Liver (tissue), 9 donors: ENCODE data around the gene ASB15. TPM values are rescaled to one million over a fixed set of nuclear protein-coding genes. Genes with fewer than 3 reads are reported as not detected.
A peak's percentile ranks its signal among the peaks of the same experiment; 100 is the strongest.

ENCODE experiments used
- DNase-seq: peaks from one replicate; pipeline ENCODE4 v3.0.0-alpha.2; 2017; ENCODE audit warnings: low spot score
- H3K27ac ChIP-seq, 2 donors: one replicate each; pipeline ENCODE4 v1.7.0; 2013; ENCODE audit warnings: inconsistent platforms in 2 of 2, low read length in 2 of 2, control low read depth in 1 of 2, low read depth in 1 of 2, mild to moderate bottlenecking in 1 of 2
- H3K27me3 ChIP-seq, 4 donors: one replicate each; pipeline versions ENCODE4 v1.6.1 to v1.7.0; 2013; ENCODE audit warnings: low read length in 3 of 4, inconsistent platforms in 1 of 4, mild to moderate bottlenecking in 1 of 4, moderate library complexity in 1 of 4; ENCODE audit not compliant: control insufficient read depth in 4 of 4, insufficient read depth in 4 of 4
- H3K36me3 ChIP-seq, 4 donors: one replicate each; pipeline versions ENCODE4 v1.6.1 to v1.7.0; 2013; ENCODE audit warnings: low read length in 3 of 4, mild to moderate bottlenecking in 3 of 4, low read depth in 1 of 4, moderate library complexity in 1 of 4; ENCODE audit not compliant: control insufficient read depth in 4 of 4, insufficient read depth in 3 of 4
- H3K4me1 ChIP-seq, 4 donors: one replicate each; pipeline versions ENCODE4 v1.6.1 to v1.7.0; 2013; ENCODE audit warnings: low read length in 3 of 4, mild to moderate bottlenecking in 3 of 4, moderate library complexity in 1 of 4; ENCODE audit not compliant: control insufficient read depth in 4 of 4, insufficient read depth in 4 of 4
- H3K4me3 ChIP-seq, 3 donors: one replicate each; pipeline versions ENCODE4 v1.6.1 to v1.7.0; 2013; ENCODE audit warnings: low read length in 3 of 3, control low read depth in 1 of 3, low read depth in 1 of 3, mild to moderate bottlenecking in 1 of 3
- H3K9ac ChIP-seq, 2 donors: one replicate each; pipeline ENCODE4 v1.7.0; 2013; ENCODE audit warnings: low read length in 2 of 2, mild to moderate bottlenecking in 2 of 2, moderate library complexity in 2 of 2, control low read depth in 1 of 2, low read depth in 1 of 2
- H3K9me3 ChIP-seq, 4 donors: one replicate each; pipeline versions ENCODE4 v1.6.1 to v1.7.0; 2013; ENCODE audit warnings: low read length in 3 of 4; ENCODE audit not compliant: control insufficient read depth in 4 of 4
- EGR1 ChIP-seq, 2 donors: IDR thresholded peaks; 2 replicates each; pipeline ENCODE4 v1.6.1; 2016 to 2018; ENCODE audit warnings: antibody characterized with exemption in 2 of 2, low read depth in 2 of 2
- FOXA1 ChIP-seq: IDR thresholded peaks from 2 replicates; pipeline ENCODE4 v1.6.1; 2016; ENCODE audit warnings: antibody characterized with exemption
- FOXA2 ChIP-seq: IDR thresholded peaks from 2 replicates; pipeline ENCODE4 v1.6.1; 2016; ENCODE audit warnings: antibody characterized with exemption
- GABPA ChIP-seq, 2 donors: IDR thresholded peaks in 1 of 2; conservative IDR thresholded peaks in 1 of 2; 2 replicates each; pipeline ENCODE4 v1.6.1; 2016; ENCODE audit warnings: antibody characterized with exemption in 2 of 2, mild to moderate bottlenecking in 1 of 2, moderate library complexity in 1 of 2
- HNF4A ChIP-seq, 2 donors: conservative IDR thresholded peaks; 2 replicates each; pipeline ENCODE4 v1.6.1; 2016; ENCODE audit warnings: antibody characterized with exemption in 2 of 2, mild to moderate bottlenecking in 2 of 2
- HNF4G ChIP-seq: IDR thresholded peaks from 2 replicates; pipeline ENCODE4 v1.6.1; 2016; ENCODE audit warnings: antibody characterized with exemption
- JUND ChIP-seq, 2 donors: IDR thresholded peaks; 2 replicates each; pipeline ENCODE4 v1.6.1; 2016; ENCODE audit warnings: antibody characterized with exemption in 2 of 2
- NR2F2 ChIP-seq: IDR thresholded peaks from 2 replicates; pipeline ENCODE4 v1.6.1; 2016; ENCODE audit warnings: antibody characterized with exemption
- RAD21 ChIP-seq, 2 donors: IDR thresholded peaks; 2 replicates each; pipeline ENCODE4 v1.6.1; 2016; ENCODE audit warnings: antibody characterized with exemption in 2 of 2, mild to moderate bottlenecking in 2 of 2
- RXRA ChIP-seq, 2 donors: IDR thresholded peaks; 2 replicates each; pipeline ENCODE4 v1.6.1; 2017 to 2018; ENCODE audit warnings: antibody characterized with exemption in 2 of 2, mild to moderate bottlenecking in 1 of 2
- SP1 ChIP-seq: IDR thresholded peaks from 2 replicates; pipeline ENCODE4 v1.6.1; 2018; ENCODE audit warnings: antibody characterized with exemption, mild to moderate bottlenecking
- TAF1 ChIP-seq: conservative IDR thresholded peaks from 2 replicates; pipeline ENCODE4 v1.6.1; 2016; ENCODE audit warnings: antibody characterized with exemption, mild to moderate bottlenecking
- YY1 ChIP-seq: IDR thresholded peaks from 2 replicates; pipeline ENCODE4 v1.6.1; 2016; ENCODE audit warnings: antibody characterized with exemption, mild to moderate bottlenecking
- ZBTB33 ChIP-seq: IDR thresholded peaks from 2 replicates; pipeline ENCODE4 v1.6.1; 2016; ENCODE audit warnings: antibody characterized with exemption
- WGBS: extraction: QIAGEN DNeasy Blood & Tissue Kit; methylation state at CpG from one replicate; pipeline ENCODE4 v1.1.7; 2013; 5-methylcytosine and 5-hydroxymethylcytosine counted together
- polyA plus RNA-seq, 2 donors: library from polyadenylated mRNA; stranded (reverse) in 1 of 2; unstranded in 1 of 2; fragments of 200-250 nt in 1 of 2; fragments of >200 nt in 1 of 2; fragmentation: Nextera tagmentation in 1 of 2; extraction: Ambion mirVana in 1 of 2; gene quantifications; one replicate each; pipeline versions ENCODE4 v1.2.1 to v1.2.3, GENCODE V29; 2013 to 2015
- total RNA-seq, 2 donors: library from RNA; depleted of rRNA; stranded (reverse); fragments of >200 nt; gene quantifications; one replicate each; pipeline ENCODE4 v1.2.3, GENCODE V29; 2014
- TF ChIP-seq, protein P1 (sequence below): fragments of 150-350 bp; IDR thresholded peaks from 2 replicates; pipeline ENCODE4 v1.5.1; 2017; ENCODE audit warnings: improper control_type of control experiment, low read depth, low read length; ENCODE audit not compliant: missing input control
- TF ChIP-seq, protein P2 (sequence below): IDR thresholded peaks from 2 replicates; pipeline ENCODE4 v1.6.1; 2016; ENCODE audit warnings: antibody characterized with exemption
- donor health status: healthy.
- donor health status: healthy.
- donor health status: healthy.
- donor health status: healthy.
- donor health status: healthy.

The ASB15 gene
- total and polyA plus RNA-seq, 4 donors = not detected

DNA sequence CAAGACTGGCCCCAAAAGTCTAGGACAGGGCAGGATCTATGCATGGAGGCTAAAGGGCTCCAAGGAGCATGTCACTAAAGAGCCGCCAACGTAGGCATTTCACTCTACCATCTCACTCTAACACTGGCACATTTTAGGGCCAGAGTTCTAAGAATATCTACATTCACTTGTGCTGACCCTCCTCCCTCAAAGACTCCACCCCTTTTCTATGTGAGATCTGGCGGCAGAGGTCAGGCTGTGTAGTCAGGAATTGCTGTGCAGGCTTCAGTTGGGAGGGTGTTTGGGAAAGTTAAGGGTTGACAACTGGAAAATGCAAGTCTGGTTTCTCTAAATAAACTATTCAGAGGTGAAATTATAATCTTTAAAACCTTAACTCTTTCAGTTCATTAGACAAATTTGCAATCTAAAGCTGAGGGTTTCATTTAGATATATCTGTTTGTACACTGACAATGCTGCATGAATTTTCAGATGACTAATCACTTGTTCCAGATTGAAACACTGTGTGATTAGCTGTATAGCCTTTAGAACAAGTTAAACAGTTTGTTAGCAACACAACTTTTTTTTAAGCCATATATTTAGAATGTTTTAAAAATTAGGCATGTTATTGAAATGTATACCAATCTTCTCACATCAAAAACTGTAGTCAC lies 72.3 kb downstream of the ASB15 start (continued):
- TF ChIP-seq, protein P1, sequence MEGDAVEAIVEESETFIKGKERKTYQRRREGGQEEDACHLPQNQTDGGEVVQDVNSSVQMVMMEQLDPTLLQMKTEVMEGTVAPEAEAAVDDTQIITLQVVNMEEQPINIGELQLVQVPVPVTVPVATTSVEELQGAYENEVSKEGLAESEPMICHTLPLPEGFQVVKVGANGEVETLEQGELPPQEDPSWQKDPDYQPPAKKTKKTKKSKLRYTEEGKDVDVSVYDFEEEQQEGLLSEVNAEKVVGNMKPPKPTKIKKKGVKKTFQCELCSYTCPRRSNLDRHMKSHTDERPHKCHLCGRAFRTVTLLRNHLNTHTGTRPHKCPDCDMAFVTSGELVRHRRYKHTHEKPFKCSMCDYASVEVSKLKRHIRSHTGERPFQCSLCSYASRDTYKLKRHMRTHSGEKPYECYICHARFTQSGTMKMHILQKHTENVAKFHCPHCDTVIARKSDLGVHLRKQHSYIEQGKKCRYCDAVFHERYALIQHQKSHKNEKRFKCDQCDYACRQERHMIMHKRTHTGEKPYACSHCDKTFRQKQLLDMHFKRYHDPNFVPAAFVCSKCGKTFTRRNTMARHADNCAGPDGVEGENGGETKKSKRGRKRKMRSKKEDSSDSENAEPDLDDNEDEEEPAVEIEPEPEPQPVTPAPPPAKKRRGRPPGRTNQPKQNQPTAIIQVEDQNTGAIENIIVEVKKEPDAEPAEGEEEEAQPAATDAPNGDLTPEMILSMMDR = no peak
- no peak for TF ChIP-seq HNF4A (conservative IDR thresholded peaks at IDR 0.05)
- TF ChIP-seq EGR1 (IDR thresholded peaks at IDR 0.05; ENCODE audit: low read depth in 2 of 2) = no peak
- TF ChIP-seq FOXA2 = no peak
- TF ChIP-seq YY1 = no peak
- TF ChIP-seq, protein P2, sequence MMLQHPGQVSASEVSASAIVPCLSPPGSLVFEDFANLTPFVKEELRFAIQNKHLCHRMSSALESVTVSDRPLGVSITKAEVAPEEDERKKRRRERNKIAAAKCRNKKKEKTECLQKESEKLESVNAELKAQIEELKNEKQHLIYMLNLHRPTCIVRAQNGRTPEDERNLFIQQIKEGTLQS = no peak
- no peak for TF ChIP-seq RXRA (IDR thresholded peaks at IDR 0.05)
- TF ChIP-seq RAD21 (IDR thresholded peaks at IDR 0.05) = no peak
- no peak for TF ChIP-seq FOXA1
- TF ChIP-seq JUND (IDR thresholded peaks at IDR 0.05) = no peak

GRCh38 chr7:123674399-123675180 lies 73.0 kb downstream of the ASB15 start:
- H3K4me3 ChIP-seq = no peak overlapping the region
- 33% methylated on average over 2 of the region's 2 CpGs for WGBS
- no peak overlapping the region for H3K9ac ChIP-seq
- no peaks in the 10 kb centered on the region for H3K36me3 ChIP-seq
- no peaks in the 10 kb centered on the region for H3K9me3 ChIP-seq
- TF ChIP-seq TAF1 (no peak), SP1 (no peak), GABPA (IDR thresholded peaks at IDR 0.05 in 1 of 2, conservative IDR thresholded peaks at IDR 0.05 in 1 of 2) (no peak), HNF4G (no peak), HNF4A (conservative IDR thresholded peaks at IDR 0.05) (no peak), NR2F2 (no peak), FOXA1 (no peak), ZBTB33 (no peak), FOXA2 (no peak), YY1 (no peak), RXRA (IDR thresholded peaks at IDR 0.05) (no peak), RAD21 (IDR thresholded peaks at IDR 0.05) (no peak), EGR1 (IDR thresholded peaks at IDR 0.05; ENCODE audit: low read depth in 2 of 2) (no peak)
- TF ChIP-seq, protein P2 = no peak
- TF ChIP-seq, protein P1 = no peak
- H3K27ac ChIP-seq = peak overlapping the region in 1 of 2 donors; percentile 21
- peaks cover 5 to 38% (median 27%) of the 10 kb centered on the region in 4 donors for H3K4me1 ChIP-seq
- H3K27me3 ChIP-seq = no peaks in the 10 kb centered on the region
- no peak for DNase-seq
